ENCODE measurements around the gene GPR45. TPM values are rescaled to one million over a fixed set of nuclear protein-coding genes. Genes with fewer than 3 reads are reported as not detected.
"Not testable (repeated sequence)": the region's sequence is repeated elsewhere in the genome, so short reads cannot be mapped to it uniquely, and the experiment has no call there.

GPR45 gene
- total RNA-seq, 1 experiment from 2014 or later: not detected

DNA sequence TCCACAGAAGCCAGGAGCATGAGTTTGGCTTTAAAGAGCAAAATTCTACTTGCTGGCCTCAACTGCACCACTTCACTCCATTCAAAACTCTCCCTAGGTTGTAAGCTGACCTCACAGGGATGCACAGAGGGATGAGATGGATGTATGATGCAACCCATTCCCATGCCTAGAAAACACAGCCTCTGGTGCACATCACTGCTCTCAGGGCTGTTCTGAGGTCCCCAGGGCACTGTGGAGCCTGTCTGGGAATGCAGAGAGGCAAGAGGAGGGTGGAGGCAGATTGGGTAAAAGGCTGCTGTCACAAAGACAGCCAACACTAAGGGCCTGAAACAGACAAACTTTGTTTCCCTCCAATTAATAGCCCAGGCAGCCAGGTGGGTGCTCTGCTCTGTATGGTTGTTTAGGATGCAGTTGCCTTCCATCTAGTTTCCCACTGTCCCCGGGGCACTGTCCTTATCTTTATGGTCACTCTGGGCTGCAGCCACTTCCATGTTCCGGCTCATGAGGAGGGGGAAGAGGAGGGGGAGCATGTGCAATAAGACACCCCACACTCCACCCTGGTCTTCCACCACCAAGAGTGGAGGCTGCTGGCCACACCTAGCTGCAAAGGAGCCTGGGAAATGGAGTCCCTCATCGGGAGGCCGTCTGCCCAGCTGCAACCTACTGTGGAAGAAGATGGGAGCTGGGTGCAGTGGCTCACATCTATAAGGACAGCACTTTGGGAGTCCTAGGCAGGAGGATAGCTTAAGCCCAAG lies 7.0 kb downstream of the GPR45 start:
- no peaks in the 10 kb centered on the region for H3K9me3 ChIP-seq
- intact Hi-C loops (cut with micrococcal nuclease; ENCODE audit: unreplicated experiment): no loop called here
- H3K4me3 ChIP-seq (ENCODE audit: low read depth, low read length): no peak overlapping the region
- no peaks in the 10 kb centered on the region for H3K4me1 ChIP-seq
- no peaks in the 10 kb centered on the region for H3K36me3 ChIP-seq (ENCODE audit: control insufficient read depth, insufficient read depth, low read length)
- no peaks in the 10 kb centered on the region for H3K27me3 ChIP-seq (replicated peaks; ENCODE audit: control insufficient read depth, insufficient read depth, low read length)
- Mint-ChIP-seq H3K4me1 (ENCODE audit: low read depth, unreplicated experiment) (no peaks in the 10 kb centered on the region), H3K27me3 (ENCODE audit: insufficient read depth, unreplicated experiment) (peaks cover 2% of the 10 kb centered on the region), H3K27ac (ENCODE audit: unreplicated experiment) (no peak overlapping the region), H3K4me3 (ENCODE audit: unreplicated experiment) (no peak overlapping the region), H3K9me3 (ENCODE audit: unreplicated experiment) (no peaks in the 10 kb centered on the region), H3K36me3 (ENCODE audit: insufficient read depth, unreplicated experiment) (no peaks in the 10 kb centered on the region)
- peak in 1 of 2 experiments; percentile 63 for DNase-seq
- no TSS peak for BruUV-seq (replicated peaks)
- POLR2A ChIA-PET: no interaction called here
- CTCF ChIA-PET: no interaction called here
- TF ChIP-seq, protein P1, sequence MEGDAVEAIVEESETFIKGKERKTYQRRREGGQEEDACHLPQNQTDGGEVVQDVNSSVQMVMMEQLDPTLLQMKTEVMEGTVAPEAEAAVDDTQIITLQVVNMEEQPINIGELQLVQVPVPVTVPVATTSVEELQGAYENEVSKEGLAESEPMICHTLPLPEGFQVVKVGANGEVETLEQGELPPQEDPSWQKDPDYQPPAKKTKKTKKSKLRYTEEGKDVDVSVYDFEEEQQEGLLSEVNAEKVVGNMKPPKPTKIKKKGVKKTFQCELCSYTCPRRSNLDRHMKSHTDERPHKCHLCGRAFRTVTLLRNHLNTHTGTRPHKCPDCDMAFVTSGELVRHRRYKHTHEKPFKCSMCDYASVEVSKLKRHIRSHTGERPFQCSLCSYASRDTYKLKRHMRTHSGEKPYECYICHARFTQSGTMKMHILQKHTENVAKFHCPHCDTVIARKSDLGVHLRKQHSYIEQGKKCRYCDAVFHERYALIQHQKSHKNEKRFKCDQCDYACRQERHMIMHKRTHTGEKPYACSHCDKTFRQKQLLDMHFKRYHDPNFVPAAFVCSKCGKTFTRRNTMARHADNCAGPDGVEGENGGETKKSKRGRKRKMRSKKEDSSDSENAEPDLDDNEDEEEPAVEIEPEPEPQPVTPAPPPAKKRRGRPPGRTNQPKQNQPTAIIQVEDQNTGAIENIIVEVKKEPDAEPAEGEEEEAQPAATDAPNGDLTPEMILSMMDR (IDR thresholded peaks at IDR 0.05; ENCODE audit: insufficient read depth in 1 of 2, low read depth in 1 of 2, low read length in 1 of 2, severe bottlenecking in 1 of 2, unreplicated experiment in 1 of 2): no peak

DNA sequence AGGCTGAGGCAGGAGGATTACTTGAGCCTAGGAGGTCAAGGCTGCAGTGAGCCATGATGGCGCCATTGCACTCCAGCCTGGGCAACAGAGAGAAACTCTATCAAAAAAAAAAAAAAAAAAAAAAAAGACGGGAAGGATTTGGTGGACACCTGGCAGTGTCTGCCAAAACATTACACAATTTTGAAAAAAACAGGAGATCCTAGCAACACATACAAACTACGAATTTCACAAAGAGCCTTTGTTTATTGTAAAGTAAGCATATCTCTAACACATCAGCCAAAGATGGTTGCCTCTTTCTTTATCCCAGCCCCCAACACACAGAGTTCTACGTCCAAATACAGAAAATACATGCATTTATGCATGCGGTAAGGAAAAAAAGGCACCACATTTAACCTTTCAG lies 7.6 kb downstream of the GPR45 start:
- Mint-ChIP-seq H3K4me1 (ENCODE audit: low read depth, unreplicated experiment) (no peaks in the 10 kb centered on the region), H3K36me3 (ENCODE audit: insufficient read depth, unreplicated experiment) (no peaks in the 10 kb centered on the region), H3K4me3 (ENCODE audit: unreplicated experiment) (no peak overlapping the region), H3K27ac (ENCODE audit: unreplicated experiment) (no peak overlapping the region), H3K9me3 (ENCODE audit: unreplicated experiment) (no peaks in the 10 kb centered on the region), H3K27me3 (ENCODE audit: insufficient read depth, unreplicated experiment) (peaks cover 2% of the 10 kb centered on the region)
- TF ChIP-seq, protein P1 (IDR thresholded peaks at IDR 0.05; ENCODE audit: insufficient read depth in 1 of 2, low read depth in 1 of 2, low read length in 1 of 2, severe bottlenecking in 1 of 2, unreplicated experiment in 1 of 2): no peak
- ChIA-PET CTCF (no interaction called here), POLR2A (no interaction called here)
- Histone ChIP-seq H3K4me1 (no peaks in the 10 kb centered on the region), H3K27me3 (replicated peaks; ENCODE audit: control insufficient read depth, insufficient read depth, low read length) (no peaks in the 10 kb centered on the region), H3K9me3 (no peaks in the 10 kb centered on the region), H3K36me3 (ENCODE audit: control insufficient read depth, insufficient read depth, low read length) (no peaks in the 10 kb centered on the region), H3K4me3 (ENCODE audit: low read depth, low read length) (no peak overlapping the region)
- intact Hi-C loops (cut with micrococcal nuclease; ENCODE audit: unreplicated experiment): no loop called here
- DNase-seq: no peak
- no TSS peak for BruUV-seq (replicated peaks)

DNA sequence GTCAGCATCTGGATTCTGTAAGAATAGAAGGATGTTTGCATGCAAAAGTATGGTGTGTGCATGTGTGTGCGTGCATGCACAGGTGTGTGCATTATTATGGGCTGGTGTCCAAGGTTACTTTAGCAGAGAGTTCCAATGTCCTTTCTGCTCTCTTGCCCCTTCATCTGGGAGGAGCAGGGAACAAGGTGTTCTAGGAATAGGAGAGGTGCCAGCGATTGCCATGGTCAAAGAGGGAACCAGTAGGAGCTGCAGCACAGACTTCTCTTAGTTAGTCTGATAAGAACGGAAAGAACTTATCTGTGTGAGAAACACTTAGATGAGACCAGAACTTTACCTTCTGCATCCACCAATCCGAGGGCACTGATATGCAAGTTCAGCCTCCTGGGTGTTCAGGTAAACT lies 8.3 kb downstream of the GPR45 start:
- H3K4me3 ChIP-seq (ENCODE audit: low read depth, low read length): no peak overlapping the region
- no peaks in the 10 kb centered on the region for H3K27me3 ChIP-seq (replicated peaks; ENCODE audit: control insufficient read depth, insufficient read depth, low read length)
- no TSS peak for BruUV-seq (replicated peaks)
- Mint-ChIP-seq H3K4me1 (ENCODE audit: low read depth, unreplicated experiment) (no peaks in the 10 kb centered on the region), H3K36me3 (ENCODE audit: insufficient read depth, unreplicated experiment) (no peaks in the 10 kb centered on the region), H3K27ac (ENCODE audit: unreplicated experiment) (no peak overlapping the region), H3K4me3 (ENCODE audit: unreplicated experiment) (no peak overlapping the region), H3K9me3 (ENCODE audit: unreplicated experiment) (no peaks in the 10 kb centered on the region), H3K27me3 (ENCODE audit: insufficient read depth, unreplicated experiment) (peaks cover 2% of the 10 kb centered on the region)
- H3K9me3 ChIP-seq: no peaks in the 10 kb centered on the region
- intact Hi-C loops (cut with micrococcal nuclease; ENCODE audit: unreplicated experiment): no loop called here
- ChIA-PET POLR2A (no interaction called here), CTCF (no interaction called here)
- no peak for DNase-seq
- no peaks in the 10 kb centered on the region for H3K36me3 ChIP-seq (ENCODE audit: control insufficient read depth, insufficient read depth, low read length)
- TF ChIP-seq, protein P1 (IDR thresholded peaks at IDR 0.05; ENCODE audit: insufficient read depth in 1 of 2, low read depth in 1 of 2, low read length in 1 of 2, severe bottlenecking in 1 of 2, unreplicated experiment in 1 of 2): no peak
- H3K4me1 ChIP-seq: no peaks in the 10 kb centered on the region

DNA sequence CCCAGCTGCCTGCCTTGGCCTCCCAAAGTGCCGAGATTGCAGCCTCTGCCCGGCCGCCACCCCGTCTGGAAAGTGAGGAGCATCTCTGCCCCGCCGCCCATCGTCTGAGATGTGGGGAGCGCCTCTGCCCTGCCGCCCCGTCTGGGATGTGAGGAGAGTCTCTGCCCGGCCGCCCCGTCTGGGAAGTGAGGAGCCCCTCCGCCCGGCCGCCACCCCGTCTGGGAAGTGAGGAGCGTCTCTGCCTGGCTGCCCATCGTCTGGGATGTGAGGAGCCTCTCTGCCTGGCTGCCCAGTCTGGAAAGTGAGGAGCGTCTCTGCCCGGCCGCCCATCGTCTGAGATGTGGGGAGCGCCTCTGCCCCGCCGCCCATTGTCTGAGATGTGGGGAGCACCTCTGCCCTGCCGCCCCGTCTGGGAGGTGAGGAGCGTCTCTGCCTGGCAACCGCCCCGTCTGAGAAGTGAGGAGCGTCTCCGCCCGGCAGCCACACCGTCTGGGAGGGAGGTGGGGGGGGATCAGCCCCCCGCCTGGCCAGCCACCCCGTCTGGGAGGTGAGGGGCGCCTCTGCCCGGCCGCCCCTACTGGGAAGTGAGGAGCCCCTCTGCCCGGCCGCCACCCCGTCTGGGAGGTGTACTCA lies 9.6 kb downstream of the GPR45 start:
- H3K4me1 Mint-ChIP-seq (ENCODE audit: low read depth, unreplicated experiment); H3K9me3 Mint-ChIP-seq (ENCODE audit: unreplicated experiment); H3K4me3 ChIP-seq (ENCODE audit: low read depth, low read length); H3K27me3 Mint-ChIP-seq (ENCODE audit: insufficient read depth, unreplicated experiment); H3K27ac Mint-ChIP-seq (ENCODE audit: unreplicated experiment); H3K9me3 ChIP-seq; H3K4me1 ChIP-seq; H3K27me3 ChIP-seq (replicated peaks; ENCODE audit: control insufficient read depth, insufficient read depth, low read length); DNase-seq; H3K36me3 Mint-ChIP-seq (ENCODE audit: insufficient read depth, unreplicated experiment); POLR2A ChIA-PET; BruUV-seq (replicated peaks); CTCF ChIA-PET; H3K4me3 Mint-ChIP-seq (ENCODE audit: unreplicated experiment); intact Hi-C loops (cut with micrococcal nuclease; ENCODE audit: unreplicated experiment); H3K36me3 ChIP-seq (ENCODE audit: control insufficient read depth, insufficient read depth, low read length): not testable (repeated sequence)

Data from Caco-2 (cell line).